Transverse colon (tissue), 4 donors: Measurements from ENCODE around the gene AIFM2. TPM values are rescaled to one million over a fixed set of nuclear protein-coding genes. Genes with fewer than 3 reads are reported as not detected.

Experiments
- DNase-seq: peaks from one replicate; pipeline ENCODE4 v3.0.0-alpha.2; 2019
- H3K27ac ChIP-seq, 4 donors: fragments of 200-600 bp; sonication (generic); 2 replicates each; pipeline ENCODE4 v1.5.1; 2016 to 2018; ENCODE audit warnings: inconsistent platforms in 4 of 4
- H3K27me3 ChIP-seq: fragments of 200-600 bp; sonication (generic); 2 replicates; pipeline ENCODE4 v1.5.1; 2017; ENCODE audit warnings: inconsistent platforms
- H3K36me3 ChIP-seq, 4 donors: fragments of 200-600 bp; sonication (generic); 2 replicates each; pipeline ENCODE4 v1.5.1; 2017 to 2019; ENCODE audit warnings: inconsistent platforms in 4 of 4
- H3K4me1 ChIP-seq, 4 donors: fragments of 200-600 bp; sonication (generic); 2 replicates each; pipeline ENCODE4 v1.5.1; 2017 to 2020; ENCODE audit warnings: inconsistent platforms in 4 of 4
- H3K4me3 ChIP-seq, 4 donors: fragments of 200-600 bp; sonication (generic); 1 replicate in 1 of 4; 2 replicates in 3 of 4; pipeline versions ENCODE4 v1.5.1 to v1.6.1; 2017 to 2019; ENCODE audit warnings: inconsistent platforms in 4 of 4
- H3K9me3 ChIP-seq, 2 donors: fragments of 200-600 bp; sonication (generic); 2 replicates each; pipeline ENCODE4 v1.5.1; 2017 to 2019; ENCODE audit warnings: inconsistent platforms in 2 of 2
- CTCF ChIP-seq, 5 experiments: fragments of 200-600 bp in 3 of 5; fragments of 450-650 bp in 2 of 5; sonication (generic) in 3 of 5; IDR thresholded peaks; 1 replicate in 2 of 5; 2 replicates in 3 of 5; pipeline ENCODE4 v1.5.1; 2016 to 2017; ENCODE audit warnings: antibody characterized with exemption in 5 of 5, inconsistent platforms in 3 of 5, mild to moderate bottlenecking in 2 of 5, moderate library complexity in 1 of 5
- EP300 ChIP-seq: sonication (generic); formaldehyde crosslinking; IDR thresholded peaks from one replicate; pipeline ENCODE4 v1.6.1; 2017; ENCODE audit warnings: antibody characterized with exemption, low read depth
- POLR2A ChIP-seq: fragments of 450-650 bp; IDR thresholded peaks from one replicate; pipeline ENCODE4 v1.6.1; 2016; ENCODE audit warnings: antibody characterized with exemption, mild to moderate bottlenecking, moderate library complexity
- POLR2AphosphoS5 ChIP-seq, 3 donors: sonication (generic); formaldehyde crosslinking; IDR thresholded peaks; one replicate each; pipeline ENCODE4 v1.6.1; 2016; ENCODE audit warnings: antibody characterized with exemption in 3 of 3
- WGBS, 2 donors: methylation state at CpG; one replicate each; pipeline ENCODE4 v1.1.5; 2018; ENCODE audit warnings: low coverage in 1 of 2; 5-methylcytosine and 5-hydroxymethylcytosine counted together
- in situ Hi-C, 4 donors: fragments of 200-750 bp; cut with MboI; loops; one replicate each; pipeline versions ENCODE4 v1.15.0 to v1.15.1; 2017; ENCODE audit warnings: low sequenced_read_pairs in 3 of 4, low pct_ligation_motif_present in 1 of 4, low pct_unique_long_range_greater_than_20kb in 1 of 4
- intact Hi-C: fragments of 100-400 bp; cut with DNase I; formaldehyde crosslinking; loops from one replicate; pipeline ENCODE4 v1.15.1; 2023; ENCODE audit warnings: low total_unique reads
- total RNA-seq, 4 donors: library from RNA; depleted of rRNA; stranded (reverse); fragments of >200 nt; gene quantifications; one replicate each; pipeline ENCODE4 v1.1.0, GENCODE V29; 2016

AIFM2 gene
- total RNA-seq, 4 donors from 2014 or later, result 3.8 to 27.0 (median 23.9) TPM

- Histone ChIP-seq H3K4me1 (peaks cover 7 to 28% (median 13%) of the 10 kb centered on the region in 4 donors), H3K27me3 (no peaks in the 10 kb centered on the region), H3K9me3 (no peaks in the 10 kb centered on the region), H3K36me3 (no peaks in the 10 kb centered on the region), H3K27ac (peak overlapping the region; percentile 84 to 91 (median 87)), H3K4me3 (peak overlapping the region in 2 of 4 donors; percentile 74 to 87)
- DNase-seq, result no peak
- TF ChIP-seq POLR2A (no peak), POLR2AphosphoS5 (IDR thresholded peaks at IDR 0.05) (no peak), CTCF (IDR thresholded peaks at IDR 0.05) (no peak), EP300 (no peak)
- in situ Hi-C loops (no loop called here), intact Hi-C loops (no loop called here)
- 72% methylated on average over 10 of the region's 10 CpGs; no CpG with 5 or more reads in 1 of the 2 donors for WGBS, 2 donors
Observed at GRCh38 chr10:70130878-70131559, 1.6 kb downstream of the AIFM2 start.

- no peak for DNase-seq
- in situ Hi-C loops (no loop called here), intact Hi-C loops (no loop called here)
- no peak overlapping the region for H3K4me3 ChIP-seq
- H3K9me3 ChIP-seq, result no peaks in the 10 kb centered on the region
- no peaks in the 10 kb centered on the region for H3K36me3 ChIP-seq
- WGBS, 2 donors, result 97 to 100% methylated on average over 1 to 15 of the region's 15 CpGs
- no peaks in the 10 kb centered on the region for H3K27me3 ChIP-seq
- H3K4me1 ChIP-seq, result peaks cover 6 to 15% (median 8%) of the 10 kb centered on the region in 4 donors
- no peak overlapping the region for H3K27ac ChIP-seq
- TF ChIP-seq CTCF (IDR thresholded peaks at IDR 0.05) (no peak), EP300 (no peak), POLR2AphosphoS5 (IDR thresholded peaks at IDR 0.05) (no peak), POLR2A (no peak)
Observed at GRCh38 chr10:70126700-70127395, 5.8 kb downstream of the AIFM2 start.

- Histone ChIP-seq H3K9me3 (no peaks in the 10 kb centered on the region), H3K4me3 (no peak overlapping the region), H3K27ac (no peak overlapping the region), H3K4me1 (peaks cover 0 to 7% (median under 1%) of the 10 kb centered on the region in 4 donors), H3K27me3 (no peaks in the 10 kb centered on the region), H3K36me3 (no peaks in the 10 kb centered on the region)
- intact Hi-C loops, result no loop called here
- no peak for TF ChIP-seq CTCF (IDR thresholded peaks at IDR 0.05)
- TF ChIP-seq POLR2A, result no peak
- no peak for TF ChIP-seq POLR2AphosphoS5 (IDR thresholded peaks at IDR 0.05)
- TF ChIP-seq EP300, result no peak
- 60 to 79% methylated on average over 1 to 5 of the region's 5 CpGs for WGBS, 2 donors
- in situ Hi-C loops, result no loop called here
- DNase-seq, result no peak
Observed at GRCh38 chr10:70125918-70126552, 6.6 kb downstream of the AIFM2 start.

GRCh38 chr10:70124918-70125317 lies 7.7 kb downstream of the AIFM2 start:
- H3K4me3 ChIP-seq, result no peak overlapping the region
- in situ Hi-C loops, result no loop called here
- H3K9me3 ChIP-seq, result no peaks in the 10 kb centered on the region
- no peaks in the 10 kb centered on the region for H3K4me1 ChIP-seq
- H3K27me3 ChIP-seq, result no peaks in the 10 kb centered on the region
- peaks cover 0 to 6% (median 0%) of the 10 kb centered on the region in 4 donors for H3K36me3 ChIP-seq
- H3K27ac ChIP-seq, result no peak overlapping the region
- intact Hi-C loops, result no loop called here
- no peak for DNase-seq
- TF ChIP-seq POLR2A, result no peak
- TF ChIP-seq EP300, result no peak
- no peak for TF ChIP-seq CTCF (IDR thresholded peaks at IDR 0.05)
- no peak for TF ChIP-seq POLR2AphosphoS5 (IDR thresholded peaks at IDR 0.05)
- 93 to 100% methylated on average over 2 to 3 of the region's 3 CpGs for WGBS, 2 donors
